GM10266 (cell line): Measurements from ENCODE around the gene NCKAP5.

Experiments
- DNase-seq: peaks from one replicate; pipeline ENCODE4 v3.0.0; 2012; ENCODE audit errors: extremely low spot score
- CTCF ChIP-seq: IDR thresholded peaks from 2 replicates; pipeline ENCODE4 v1.5.1; 2012; ENCODE audit warnings: mild to moderate bottlenecking, low read depth; ENCODE audit not compliant: control insufficient read depth, insufficient read depth; ENCODE audit errors: missing control alignments

The NCKAP5 gene

DNA sequence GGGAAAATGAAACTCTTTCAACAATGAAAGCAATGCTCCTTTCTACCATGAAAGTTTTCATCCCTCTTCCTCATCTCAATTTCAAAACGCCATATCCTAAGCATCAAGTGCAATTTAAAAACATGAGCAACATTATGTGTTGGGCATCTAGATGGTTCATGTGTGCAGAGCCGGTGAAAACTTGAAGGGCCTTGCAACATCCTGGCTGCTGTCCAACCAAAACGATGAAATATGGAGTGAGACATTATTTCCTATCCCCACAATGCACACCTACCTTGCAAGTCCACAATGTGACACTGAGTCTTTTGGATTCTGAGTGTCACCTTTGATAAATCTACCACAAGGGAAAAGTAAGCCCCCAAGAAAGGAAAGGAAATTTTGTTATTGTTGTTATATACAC, 110.0 kb downstream of the NCKAP5 start:
- no peak for DNase-seq
- TF ChIP-seq CTCF, result no peak

- TF ChIP-seq CTCF, result no peak
- no peak for DNase-seq
These were observed 110.4 kb downstream of the NCKAP5 start for GRCh38 chr2:133457861-133458260.

GRCh38 chr2:133456971-133457370, 111.3 kb downstream of the NCKAP5 start:
- no peak for DNase-seq
- no peak for TF ChIP-seq CTCF

- DNase-seq, result no peak
- TF ChIP-seq CTCF, result no peak
These were observed 112.1 kb downstream of the NCKAP5 start for GRCh38 chr2:133456156-133456555.

GRCh38 chr2:133453032-133453431, 115.2 kb downstream of the NCKAP5 start:
- no peak for DNase-seq
- TF ChIP-seq CTCF, result no peak

- DNase-seq, result no peak
- no peak for TF ChIP-seq CTCF
These were observed 115.7 kb downstream of the NCKAP5 start for GRCh38 chr2:133452583-133452982.

DNA sequence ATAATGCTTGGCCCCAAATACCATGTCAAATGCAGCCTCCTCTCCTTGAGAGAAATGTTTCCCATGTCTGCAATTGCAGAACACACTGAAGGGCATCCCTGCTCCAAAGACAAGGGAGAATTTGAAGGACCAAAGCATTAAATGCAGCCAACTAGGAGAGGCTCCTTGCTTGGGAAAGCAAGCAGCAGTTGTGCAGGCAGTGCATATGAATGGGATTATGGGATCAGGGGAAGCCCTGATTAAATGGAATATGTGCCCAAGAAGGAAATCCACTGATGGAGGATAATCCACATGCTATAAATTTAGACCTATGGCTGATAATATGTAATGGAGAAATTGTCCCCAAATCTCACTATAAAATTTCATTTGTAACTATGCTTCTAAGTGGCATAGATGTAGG, 116.1 kb downstream of the NCKAP5 start:
- DNase-seq, result no peak
- no peak for TF ChIP-seq CTCF
